Esophagus muscularis mucosa (tissue), 4 donors: Measurements from ENCODE around the gene GSTM3.
"Not testable (repeated sequence)": the region's sequence is repeated elsewhere in the genome, so short reads cannot be mapped to it uniquely, and the experiment has no call there.

Source experiments
- EP300 ChIP-seq: sonication (generic); formaldehyde crosslinking; IDR thresholded peaks from one replicate; pipeline ENCODE4 v1.6.1; 2017; ENCODE audit warnings: antibody characterized with exemption
- POLR2A ChIP-seq: fragments of 450-650 bp; IDR thresholded peaks from one replicate; pipeline ENCODE4 v1.6.1; 2017; ENCODE audit warnings: antibody characterized with exemption, moderate library complexity, mild to moderate bottlenecking, low read depth
- TF ChIP-seq, protein P1 (sequence below), 3 experiments: fragments of 200-600 bp in 2 of 3; fragments of 450-650 bp in 1 of 3; sonication (generic) in 2 of 3; IDR thresholded peaks; one replicate each; pipeline ENCODE4 v1.5.1; 2017 to 2019; ENCODE audit warnings: antibody characterized with exemption in 3 of 3, mild to moderate bottlenecking in 2 of 3, moderate library complexity in 1 of 3

DNA sequence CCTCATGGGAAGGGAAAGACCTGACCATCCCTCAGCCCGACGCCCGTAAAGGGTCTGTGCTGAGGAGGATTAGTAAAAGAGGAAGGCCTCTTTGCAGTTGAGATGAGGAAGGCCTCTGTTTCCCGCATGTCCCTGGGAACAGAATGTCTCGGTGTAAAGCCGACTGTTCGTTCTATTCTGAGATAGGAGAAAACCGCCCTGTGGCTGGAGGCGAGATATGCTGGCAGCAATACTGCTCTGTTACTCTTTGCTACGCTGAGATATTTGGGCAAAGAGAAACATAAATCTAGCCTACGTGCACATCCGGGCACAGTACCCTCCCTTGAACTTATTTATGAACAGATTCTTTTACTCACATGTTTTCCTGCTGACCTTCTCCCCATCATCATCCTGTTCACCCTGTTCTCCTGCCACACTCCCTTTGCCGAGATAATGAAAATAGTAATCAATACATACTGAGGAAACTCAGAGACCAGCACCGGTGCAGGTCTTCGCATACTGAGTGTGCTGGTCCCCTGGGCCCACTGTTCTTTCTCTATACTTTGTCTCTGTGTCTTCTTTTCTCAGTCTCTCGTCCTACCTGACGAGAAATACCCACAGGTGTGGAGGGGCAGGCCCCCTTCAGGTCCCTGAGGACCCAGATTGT is 26.3 kb upstream of the GSTM3 start:
- not testable (repeated sequence) for TF ChIP-seq POLR2A, EP300
- TF ChIP-seq, protein P1, sequence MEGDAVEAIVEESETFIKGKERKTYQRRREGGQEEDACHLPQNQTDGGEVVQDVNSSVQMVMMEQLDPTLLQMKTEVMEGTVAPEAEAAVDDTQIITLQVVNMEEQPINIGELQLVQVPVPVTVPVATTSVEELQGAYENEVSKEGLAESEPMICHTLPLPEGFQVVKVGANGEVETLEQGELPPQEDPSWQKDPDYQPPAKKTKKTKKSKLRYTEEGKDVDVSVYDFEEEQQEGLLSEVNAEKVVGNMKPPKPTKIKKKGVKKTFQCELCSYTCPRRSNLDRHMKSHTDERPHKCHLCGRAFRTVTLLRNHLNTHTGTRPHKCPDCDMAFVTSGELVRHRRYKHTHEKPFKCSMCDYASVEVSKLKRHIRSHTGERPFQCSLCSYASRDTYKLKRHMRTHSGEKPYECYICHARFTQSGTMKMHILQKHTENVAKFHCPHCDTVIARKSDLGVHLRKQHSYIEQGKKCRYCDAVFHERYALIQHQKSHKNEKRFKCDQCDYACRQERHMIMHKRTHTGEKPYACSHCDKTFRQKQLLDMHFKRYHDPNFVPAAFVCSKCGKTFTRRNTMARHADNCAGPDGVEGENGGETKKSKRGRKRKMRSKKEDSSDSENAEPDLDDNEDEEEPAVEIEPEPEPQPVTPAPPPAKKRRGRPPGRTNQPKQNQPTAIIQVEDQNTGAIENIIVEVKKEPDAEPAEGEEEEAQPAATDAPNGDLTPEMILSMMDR (IDR thresholded peaks at IDR 0.05): not testable (repeated sequence)
